ENCODE measurements around the gene DNAAF5.

The DNAAF5 gene

DNA sequence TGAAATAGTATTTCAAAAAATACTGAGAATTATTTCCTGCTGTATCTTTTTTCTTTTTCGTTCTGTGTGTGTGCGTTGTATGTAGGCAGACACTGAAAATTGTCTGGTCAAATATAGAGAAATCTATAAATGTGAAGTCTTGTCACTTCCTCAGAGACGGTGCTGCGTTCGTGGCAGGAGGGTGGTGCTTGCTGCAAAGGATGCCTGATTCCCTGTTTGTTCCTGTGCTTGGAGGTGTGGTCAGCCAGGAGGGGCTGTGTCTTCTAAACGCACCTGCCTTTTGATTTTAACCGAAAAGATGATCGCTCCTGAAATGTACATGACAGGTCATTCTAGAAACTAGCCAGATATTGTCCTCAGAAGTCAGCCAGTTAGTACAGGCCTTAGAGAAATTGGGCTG, 33.1 kb downstream of the DNAAF5 start:
- H3K27ac ChIP-seq: no peak overlapping the region
- peaks cover 96 to 100% (median 99%) of the 10 kb centered on the region in 11 experiments for H3K36me3 ChIP-seq
- peaks cover 0 to 10% (median 0%) of the 10 kb centered on the region in 11 experiments; a peak in 4 of 22 replicates for H3K9me3 ChIP-seq (replicated peaks in 1 of 11)
- peaks cover 0 to 38% (median 0%) of the 10 kb centered on the region in 11 experiments; a peak in 9 of 22 replicates for H4K20me1 ChIP-seq
- no peak overlapping the region for H3K4me2 ChIP-seq
- no peaks in the 10 kb centered on the region for H3K4me1 ChIP-seq
- no peaks in the 10 kb centered on the region for H3K27me3 ChIP-seq
- H3K9ac ChIP-seq: no peak overlapping the region
- no peak for TF ChIP-seq Cebpa-rat (IDR thresholded peaks at IDR 0.05)
- H3K4me3 ChIP-seq: no peak overlapping the region

DNA sequence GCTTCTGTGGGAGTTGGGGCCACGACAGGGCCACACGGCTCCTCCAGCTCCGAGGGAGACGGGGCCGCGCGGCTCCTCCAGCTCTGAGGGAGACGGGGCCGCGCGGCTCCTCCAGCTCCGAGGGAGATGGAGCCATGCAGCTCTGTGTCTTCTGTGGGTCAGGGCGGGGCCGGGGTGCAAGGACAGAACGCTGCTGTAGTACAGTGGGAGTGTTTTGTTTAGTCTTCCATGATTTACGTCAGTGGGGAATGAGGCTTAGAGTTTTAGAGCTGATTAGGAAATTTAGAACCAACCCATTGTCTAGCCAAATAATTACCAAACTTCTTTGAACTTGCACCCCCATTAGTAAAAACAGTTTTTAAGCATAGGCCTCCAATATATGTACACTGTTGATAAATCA, 33.5 kb downstream of the DNAAF5 start:
- Histone ChIP-seq H3K9ac (no peak overlapping the region), H3K4me3 (no peak overlapping the region), H4K20me1 (peaks cover 0 to 38% (median 0%) of the 10 kb centered on the region in 11 experiments; a peak in 6 of 22 replicates), H3K27me3 (no peaks in the 10 kb centered on the region), H3K9me3 (replicated peaks in 1 of 11) (peaks cover 0 to 14% (median 3%) of the 10 kb centered on the region in 11 experiments; a peak in 8 of 22 replicates), H3K4me2 (no peak overlapping the region), H3K36me3 (peaks cover 96 to 100% (median 99%) of the 10 kb centered on the region in 11 experiments), H3K27ac (no peak overlapping the region), H3K4me1 (no peaks in the 10 kb centered on the region)
- no peak for TF ChIP-seq Cebpa-rat (IDR thresholded peaks at IDR 0.05)

DNA sequence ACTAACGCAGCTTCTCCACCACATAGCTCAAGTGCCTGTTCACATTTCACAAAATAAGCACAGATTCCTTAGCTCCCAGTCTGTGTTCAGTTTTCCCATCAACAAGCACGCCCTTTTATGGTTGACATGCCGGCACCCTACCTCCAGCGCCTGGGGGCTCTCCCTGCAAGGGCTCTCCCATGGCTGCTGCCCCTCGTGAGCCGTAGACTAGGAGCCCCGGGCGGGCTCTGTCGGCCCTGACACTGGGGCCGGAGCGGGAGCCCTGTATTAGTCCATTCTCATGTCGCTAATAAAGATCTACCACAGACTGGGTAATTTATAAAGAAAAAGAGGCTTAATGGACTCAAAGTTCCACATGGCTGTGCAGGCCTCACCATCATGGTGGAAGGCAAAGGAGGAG, 34.6 kb downstream of the DNAAF5 start:
- Histone ChIP-seq H3K27ac (no peak overlapping the region), H3K9ac (no peak overlapping the region), H3K4me1 (no peaks in the 10 kb centered on the region), H3K27me3 (no peaks in the 10 kb centered on the region), H3K36me3 (peaks cover 98 to 100% (median 99%) of the 10 kb centered on the region in 11 experiments), H3K9me3 (replicated peaks in 1 of 11) (peaks cover 0 to 21% (median 8%) of the 10 kb centered on the region in 11 experiments; a peak in 8 of 22 replicates), H3K4me2 (no peak overlapping the region), H4K20me1 (peaks cover 0 to 37% (median 0%) of the 10 kb centered on the region in 11 experiments; a peak in 5 of 22 replicates), H3K4me3 (no peak overlapping the region)
- TF ChIP-seq Cebpa-rat (IDR thresholded peaks at IDR 0.05): no peak

DNA sequence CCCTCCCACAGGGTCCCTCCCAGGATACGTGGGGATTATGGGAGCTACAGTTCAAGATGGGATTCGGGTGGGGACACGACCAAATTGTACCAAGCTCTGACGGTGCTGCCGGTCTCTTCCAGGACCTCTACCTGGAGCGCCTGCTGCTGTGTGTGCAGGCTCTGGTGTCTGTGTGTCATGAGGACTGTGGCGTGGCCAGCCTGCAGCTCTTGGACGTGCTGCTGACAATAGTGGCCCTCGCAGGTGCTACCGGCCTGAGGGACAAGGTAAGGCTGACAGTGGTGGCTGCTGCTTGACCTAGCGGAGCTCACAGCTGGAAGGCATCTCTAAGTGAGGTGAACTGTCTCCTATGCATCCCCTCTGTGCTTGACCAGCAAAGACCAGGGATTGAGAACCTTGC, 35.1 kb downstream of the DNAAF5 start:
- TF ChIP-seq Cebpa-rat (IDR thresholded peaks at IDR 0.05): no peak
- Histone ChIP-seq H3K27me3 (no peaks in the 10 kb centered on the region), H3K4me1 (no peaks in the 10 kb centered on the region), H3K9ac (no peak overlapping the region), H3K4me3 (no peak overlapping the region), H3K27ac (no peak overlapping the region), H3K4me2 (no peak overlapping the region), H3K9me3 (replicated peaks in 1 of 11) (peaks cover 0 to 21% (median 8%) of the 10 kb centered on the region in 11 experiments; a peak in 8 of 22 replicates), H3K36me3 (peaks cover 95 to 100% (median 99%) of the 10 kb centered on the region in 11 experiments), H4K20me1 (peaks cover 0 to 31% (median 0%) of the 10 kb centered on the region in 11 experiments; a peak in 5 of 22 replicates)

DNA sequence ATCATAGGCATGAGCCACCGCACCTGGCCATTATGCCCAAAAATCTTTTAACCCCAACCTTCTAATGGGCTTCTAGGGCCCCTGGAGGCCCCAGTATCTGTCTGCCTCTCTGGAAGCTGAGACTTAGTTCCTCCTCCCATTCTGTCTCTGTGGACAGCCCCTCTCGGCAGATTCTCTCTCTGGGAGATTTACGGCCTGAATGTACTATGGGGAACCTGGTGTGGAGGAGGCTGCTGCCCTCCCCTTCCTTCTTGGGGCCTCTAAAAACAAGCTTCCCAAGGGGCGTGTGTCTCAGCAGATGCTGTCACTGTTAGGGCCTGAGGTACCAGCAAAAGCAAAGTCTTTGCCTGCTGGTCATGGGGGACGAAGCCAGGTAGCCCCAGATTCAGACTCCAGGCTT, 36.4 kb downstream of the DNAAF5 start:
- TF ChIP-seq Cebpa-rat (IDR thresholded peaks at IDR 0.05): no peak

DNA sequence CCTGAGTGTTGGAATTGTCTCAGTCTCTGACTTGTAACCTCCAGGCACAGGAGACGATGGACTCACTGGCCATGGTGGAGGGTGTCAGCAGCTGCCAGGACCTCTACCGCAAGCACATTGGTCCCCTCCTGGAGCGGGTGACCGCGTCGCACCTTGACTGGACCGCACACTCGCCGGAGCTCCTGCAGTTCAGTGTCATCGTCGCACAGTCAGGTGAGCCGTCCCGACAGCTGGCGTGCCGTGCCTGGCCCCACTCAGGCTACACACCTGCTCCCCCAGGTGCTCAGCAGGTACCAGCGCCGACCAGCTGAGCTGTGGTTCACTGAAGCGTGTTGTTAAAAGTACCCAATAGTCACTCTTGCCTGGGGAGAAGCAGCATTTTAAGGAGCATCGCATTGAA, 37.3 kb downstream of the DNAAF5 start:
- Histone ChIP-seq H3K4me3 (no peak overlapping the region), H3K4me1 (no peaks in the 10 kb centered on the region), H4K20me1 (peaks cover 0 to 25% (median 5%) of the 10 kb centered on the region in 11 experiments; a peak in 8 of 22 replicates), H3K27ac (no peak overlapping the region), H3K27me3 (no peaks in the 10 kb centered on the region), H3K36me3 (peaks cover 81 to 100% (median 94%) of the 10 kb centered on the region in 11 experiments), H3K4me2 (no peak overlapping the region), H3K9ac (no peak overlapping the region), H3K9me3 (replicated peaks in 1 of 11) (peaks cover 0 to 21% (median 8%) of the 10 kb centered on the region in 11 experiments; a peak in 8 of 22 replicates)
- no peak for TF ChIP-seq Cebpa-rat (IDR thresholded peaks at IDR 0.05)

More for the DNA sequence above, 36.4 kb downstream of the DNAAF5 start:
- H3K9ac ChIP-seq: no peak overlapping the region
- no peak overlapping the region for H3K4me3 ChIP-seq
- no peak overlapping the region for H3K27ac ChIP-seq
- H3K9me3 ChIP-seq (replicated peaks in 1 of 11): peaks cover 0 to 21% (median 8%) of the 10 kb centered on the region in 11 experiments; a peak in 8 of 22 replicates
- no peaks in the 10 kb centered on the region for H3K4me1 ChIP-seq
- H3K4me2 ChIP-seq: no peak overlapping the region
- H3K36me3 ChIP-seq: peaks cover 84 to 100% (median 98%) of the 10 kb centered on the region in 11 experiments
- peaks cover 0 to 21% (median 0%) of the 10 kb centered on the region in 11 experiments; a peak in 3 of 22 replicates for H4K20me1 ChIP-seq
- H3K27me3 ChIP-seq: no peaks in the 10 kb centered on the region

DNA sequence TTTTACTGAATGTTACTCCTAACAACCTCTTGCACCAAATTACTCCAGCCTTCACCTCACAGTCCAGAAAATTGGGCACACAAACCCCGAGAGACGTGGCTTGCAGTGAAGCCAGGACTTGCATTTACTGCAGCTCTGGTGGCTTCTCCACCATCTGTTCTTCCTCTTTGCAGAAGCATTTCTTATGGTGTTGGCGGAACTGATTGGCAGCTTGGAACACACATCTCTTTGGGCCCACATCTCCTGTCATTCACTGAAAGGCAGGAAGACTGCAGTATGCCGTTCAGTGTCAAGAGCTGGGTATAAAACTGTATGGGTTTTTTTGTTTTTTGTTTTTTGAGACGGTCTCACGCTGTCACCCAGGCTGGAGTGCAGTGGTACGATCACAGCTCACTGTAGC, 38.9 kb downstream of the DNAAF5 start:
- Histone ChIP-seq H3K9me3 (replicated peaks in 1 of 11) (peaks cover 0 to 21% (median 8%) of the 10 kb centered on the region in 11 experiments; a peak in 8 of 22 replicates), H4K20me1 (peaks cover 0 to 34% (median 10%) of the 10 kb centered on the region in 11 experiments; a peak in 8 of 22 replicates), H3K9ac (no peak overlapping the region), H3K36me3 (peaks cover 71 to 100% (median 89%) of the 10 kb centered on the region in 11 experiments), H3K4me3 (no peak overlapping the region), H3K27me3 (no peaks in the 10 kb centered on the region), H3K27ac (no peak overlapping the region), H3K4me1 (no peaks in the 10 kb centered on the region), H3K4me2 (no peak overlapping the region)
- no peak for TF ChIP-seq Cebpa-rat (IDR thresholded peaks at IDR 0.05)

DNA sequence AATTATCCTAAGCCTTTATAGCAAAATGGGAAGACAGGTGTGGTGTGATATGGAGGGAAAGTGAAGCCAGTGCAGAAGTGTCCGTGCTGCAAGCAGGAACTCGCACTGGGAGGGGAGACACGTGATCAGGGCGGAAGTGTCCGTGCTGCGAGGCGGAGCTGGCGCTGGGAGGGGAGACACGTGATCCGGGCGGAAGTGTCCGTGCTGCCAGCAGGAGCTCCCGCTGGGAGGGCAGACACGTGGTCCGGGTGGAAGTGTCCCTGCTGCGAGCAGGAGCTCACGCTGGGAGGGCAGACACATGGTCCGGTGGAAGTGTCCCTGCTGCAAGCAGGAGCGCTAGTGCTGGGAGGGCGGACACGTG, 41.1 kb downstream of the DNAAF5 start:
- peaks cover 0 to 5% (median 0%) of the 10 kb centered on the region in 10 experiments; a peak in 1 of 20 replicates for H3K4me1 ChIP-seq
- H4K20me1 ChIP-seq: peaks cover 0 to 31% (median 11%) of the 10 kb centered on the region in 11 experiments; a peak in 9 of 22 replicates
- H3K4me2 ChIP-seq: no peak overlapping the region
- H3K36me3 ChIP-seq: peaks cover 61 to 100% (median 87%) of the 10 kb centered on the region in 11 experiments
- TF ChIP-seq Cebpa-rat (IDR thresholded peaks at IDR 0.05): no peak
- H3K4me3 ChIP-seq: no peak overlapping the region
- no peak overlapping the region for H3K9ac ChIP-seq
- no peak overlapping the region for H3K27ac ChIP-seq
- no peaks in the 10 kb centered on the region for H3K27me3 ChIP-seq
- peaks cover 0 to 21% (median 8%) of the 10 kb centered on the region in 11 experiments; a peak in 8 of 22 replicates for H3K9me3 ChIP-seq (replicated peaks in 1 of 11)

DNA sequence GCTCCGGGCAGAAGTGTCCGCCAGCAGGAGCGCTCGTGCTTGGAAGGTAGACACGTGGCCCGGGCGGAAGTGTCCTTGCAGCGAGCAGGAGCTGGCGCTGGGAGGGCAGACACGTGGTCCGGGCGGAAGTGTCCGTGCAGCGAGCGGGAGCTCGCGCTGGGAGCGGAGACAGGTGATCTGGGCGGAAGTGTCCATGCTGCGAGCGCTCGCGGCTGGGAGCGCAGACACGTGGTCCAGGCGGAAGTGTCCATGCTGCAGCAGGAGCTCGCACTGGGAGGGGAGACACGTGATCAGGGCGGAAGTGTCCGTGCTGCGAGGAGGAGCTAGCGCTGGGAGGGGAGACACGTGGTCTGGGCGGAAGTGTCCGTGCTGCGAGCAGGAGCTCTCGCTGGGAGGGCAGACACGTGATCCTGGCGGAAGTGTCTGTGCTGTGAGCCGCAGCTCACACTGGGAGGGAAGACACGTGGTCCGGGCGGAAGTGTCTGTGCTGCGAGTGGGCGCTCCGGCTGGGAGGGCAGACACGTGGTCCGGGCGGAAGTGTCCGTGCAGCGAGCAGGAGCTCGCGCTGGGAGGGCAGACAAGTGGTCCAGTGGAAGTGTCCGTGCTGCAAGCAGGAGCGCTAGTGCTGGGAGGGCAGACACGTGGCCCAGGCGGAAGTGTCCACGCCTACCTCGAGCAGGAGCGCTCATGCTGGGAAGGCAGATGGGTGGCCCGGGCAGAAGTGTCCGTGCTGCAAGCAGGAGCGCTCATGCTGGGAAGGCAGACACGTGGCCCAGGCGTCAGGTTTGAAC, 41.6 kb downstream of the DNAAF5 start:
- H3K27ac ChIP-seq: no peak overlapping the region

More for the DNA sequence above, 41.6 kb downstream of the DNAAF5 start:
- Histone ChIP-seq H3K36me3 (peaks cover 59 to 100% (median 87%) of the 10 kb centered on the region in 11 experiments), H3K27me3 (no peaks in the 10 kb centered on the region), H3K9ac (no peak overlapping the region), H3K4me3 (no peak overlapping the region), H3K9me3 (replicated peaks in 1 of 11) (peaks cover 0 to 21% (median 8%) of the 10 kb centered on the region in 11 experiments; a peak in 8 of 22 replicates), H3K4me1 (peaks cover 0 to 5% (median 0%) of the 10 kb centered on the region in 10 experiments; a peak in 1 of 20 replicates), H3K4me2 (no peak overlapping the region), H4K20me1 (peaks cover 0 to 35% (median 11%) of the 10 kb centered on the region in 11 experiments; a peak in 10 of 22 replicates)
- no peak for TF ChIP-seq Cebpa-rat (IDR thresholded peaks at IDR 0.05)

Data from BLaER1 treated with 17β-estradiol and CSF1 and Interleukin-3, amounts not matched to agents 10 nM and 100 nM (cell line).